ENCODE data around the gene SLC39A11.
"Not testable (repeated sequence)": the region's sequence is repeated elsewhere in the genome, so short reads cannot be mapped to it uniquely, and the experiment has no call there.

The SLC39A11 gene

DNA sequence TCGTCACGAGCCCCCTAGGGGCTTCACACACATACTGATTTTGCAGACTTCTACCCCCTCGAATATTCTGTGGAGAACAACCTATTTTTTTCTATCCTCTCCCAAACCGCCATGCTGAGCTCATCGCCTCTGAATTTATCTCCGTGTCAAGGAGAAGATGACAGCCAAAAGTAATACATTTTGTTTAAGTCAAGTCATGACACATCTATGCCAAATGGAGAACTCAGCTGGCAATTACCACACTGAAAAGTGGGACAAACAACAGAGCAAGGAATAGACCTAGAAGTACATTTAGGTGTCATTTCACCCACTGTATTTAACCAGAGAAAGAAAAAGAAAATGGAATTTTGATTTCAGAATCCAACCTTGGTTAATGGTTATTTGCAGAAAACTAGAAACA is 260.2 kb downstream of the SLC39A11 start:
- no peak for DNase-seq (ENCODE audit: low spot score)

DNA sequence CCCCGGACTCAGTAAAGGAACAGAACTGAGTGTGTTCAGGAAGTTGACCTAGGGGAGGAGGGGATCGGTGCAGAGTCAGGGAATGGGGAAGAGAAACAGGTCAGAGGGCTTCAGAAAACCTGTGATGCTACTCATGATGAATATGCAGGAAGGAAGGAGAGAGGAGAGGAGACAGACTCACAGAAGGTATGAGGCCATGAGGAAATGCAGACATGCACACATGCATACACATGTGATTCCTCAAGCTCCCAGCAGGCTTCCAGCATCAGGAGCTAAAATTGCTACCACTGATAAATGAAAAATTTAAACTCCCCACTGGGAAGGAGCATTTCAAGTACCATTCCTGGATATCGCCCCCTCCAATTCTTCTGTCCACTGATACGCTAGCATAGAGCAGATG is 262.6 kb downstream of the SLC39A11 start:
- DNase-seq (ENCODE audit: low spot score), result no peak

DNA sequence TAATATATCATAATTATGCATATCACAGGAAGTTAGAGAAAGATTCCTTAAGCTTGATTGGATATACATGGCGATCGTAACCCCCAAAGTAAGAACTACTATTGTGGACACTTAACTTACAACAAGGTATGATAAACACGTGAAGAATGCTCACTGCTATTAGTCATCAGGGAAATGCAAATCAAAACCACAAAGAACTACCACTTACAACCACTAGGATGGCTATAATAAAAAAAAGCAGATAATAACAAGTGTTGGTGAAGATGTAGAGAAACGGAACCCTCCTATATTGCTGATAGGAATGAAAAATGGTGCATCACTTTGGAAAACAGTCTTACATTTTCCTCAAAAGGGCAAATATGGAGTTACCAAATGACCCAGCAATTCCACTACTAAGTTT is 265.9 kb downstream of the SLC39A11 start:
- no peak for DNase-seq (ENCODE audit: low spot score)

GRCh38 chr17:72826059-72826458 is 266.4 kb downstream of the SLC39A11 start:
- DNase-seq (ENCODE audit: low spot score), result not testable (repeated sequence)

DNA sequence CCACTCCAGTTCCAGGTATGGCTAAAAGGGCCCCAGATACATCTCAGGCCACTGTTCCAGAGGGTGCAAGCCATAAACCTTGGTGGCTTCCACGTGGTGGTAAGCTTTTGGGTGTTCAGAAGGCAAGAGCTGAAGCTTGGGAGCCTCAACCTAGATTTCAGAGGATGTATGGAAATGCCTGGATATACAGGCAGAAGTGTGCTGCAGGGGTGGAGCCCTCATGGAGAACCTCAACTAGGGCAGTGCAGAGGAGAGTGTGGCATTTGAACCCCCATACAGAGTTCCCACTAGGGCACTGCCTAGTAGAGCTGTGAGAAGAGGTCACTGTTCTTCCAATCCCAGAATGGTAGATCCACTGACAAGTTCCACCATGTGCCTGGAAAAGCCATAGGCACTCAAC is 267.3 kb downstream of the SLC39A11 start:
- no peak for DNase-seq (ENCODE audit: low spot score)

GRCh38 chr17:72824267-72824666 is 268.2 kb downstream of the SLC39A11 start:
- DNase-seq (ENCODE audit: low spot score), result not testable (repeated sequence)

GRCh38 chr17:72822358-72823023 is 270.0 kb downstream of the SLC39A11 start:
- DNase-seq (ENCODE audit: low spot score), result no peak

GRCh38 chr17:72816406-72816805 is 276.1 kb downstream of the SLC39A11 start:
- no peak for DNase-seq (ENCODE audit: low spot score)

- DNase-seq (ENCODE audit: low spot score), result no peak
These were observed 279.0 kb downstream of the SLC39A11 start for GRCh38 chr17:72813481-72813880.

DNA sequence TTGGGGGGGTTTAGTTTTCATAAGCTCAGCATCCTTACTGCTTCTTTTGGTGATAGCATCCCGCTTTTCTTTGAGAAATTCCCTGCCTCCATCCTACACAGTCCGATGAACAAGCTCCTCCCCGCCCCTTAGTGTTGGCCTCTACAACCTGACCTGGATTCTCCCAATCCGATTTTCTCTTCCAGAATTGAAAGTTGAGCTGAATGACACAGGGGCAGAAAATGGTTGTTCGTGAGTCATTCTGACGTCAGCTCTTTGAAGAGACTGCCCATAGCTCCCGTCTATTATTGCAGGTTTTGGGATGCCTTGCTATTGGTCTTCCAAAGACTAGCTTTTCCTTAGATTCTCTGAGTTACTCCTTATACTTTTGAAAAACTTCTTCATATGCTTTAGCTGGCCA is 279.7 kb downstream of the SLC39A11 start:
- no peak for DNase-seq (ENCODE audit: low spot score)

DNA sequence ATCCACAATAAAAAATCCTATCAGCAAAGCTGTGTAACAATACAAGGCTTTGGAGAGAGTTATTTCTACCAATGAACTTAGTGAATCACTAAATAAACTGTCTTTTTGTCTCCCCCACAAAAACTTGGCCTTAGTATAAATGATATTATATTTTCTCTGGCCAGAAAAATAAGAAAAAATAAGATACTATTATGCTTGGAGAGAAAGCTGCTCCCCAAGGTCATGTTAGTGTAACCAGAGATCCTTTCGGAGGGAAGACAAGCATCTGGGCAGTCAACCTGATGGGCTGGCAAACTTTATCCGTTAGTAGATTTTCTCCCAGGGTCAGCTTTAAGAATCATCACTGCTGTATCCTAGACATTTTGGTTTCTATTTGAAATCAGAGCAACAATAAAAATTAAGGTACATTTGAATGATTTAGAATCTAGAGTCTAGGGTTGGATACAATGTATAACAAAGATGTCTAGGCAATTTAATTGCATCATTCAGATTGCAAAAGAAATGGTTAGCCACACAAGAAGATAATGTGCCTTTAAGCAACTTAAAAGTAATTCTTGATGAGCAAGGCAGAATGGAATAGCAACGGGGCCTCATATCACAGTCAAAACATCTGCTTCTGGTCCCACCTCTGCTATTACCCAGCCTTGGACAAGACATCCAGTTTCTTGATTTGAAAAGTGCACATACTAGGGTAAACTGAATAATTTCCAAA is 280.4 kb downstream of the SLC39A11 start:
- DNase-seq (ENCODE audit: low spot score), result no peak

GRCh38 chr17:72810991-72811508 is 281.4 kb downstream of the SLC39A11 start:
- no peak for DNase-seq (ENCODE audit: low spot score)

- no peak for DNase-seq (ENCODE audit: low spot score)
These were observed 286.5 kb downstream of the SLC39A11 start for GRCh38 chr17:72806011-72806410.

- no peak for DNase-seq (ENCODE audit: low spot score)
These were observed 287.4 kb downstream of the SLC39A11 start for GRCh38 chr17:72804949-72805707.

DNA sequence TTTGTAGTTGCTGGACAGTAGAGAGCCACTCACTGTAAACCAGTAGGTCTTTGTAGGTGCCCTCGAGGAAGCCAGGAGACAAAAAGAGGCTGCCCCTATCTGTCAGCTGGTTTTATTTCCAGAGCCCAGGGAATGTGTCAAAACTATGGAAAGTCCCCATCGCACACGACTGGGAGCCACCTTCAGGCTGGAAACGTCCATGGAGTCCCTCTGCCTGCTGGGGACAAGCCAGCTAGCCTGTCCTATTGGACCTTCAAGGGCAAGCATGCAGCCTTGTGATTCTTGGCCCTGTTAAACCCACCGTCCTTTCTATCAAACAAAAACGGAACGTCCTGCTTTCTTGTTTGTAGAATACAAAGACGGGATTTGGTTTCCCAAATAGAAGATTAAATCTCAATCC is 289.8 kb downstream of the SLC39A11 start:
- no peak for DNase-seq (ENCODE audit: low spot score)

GRCh38 chr17:72797142-72797541 is 295.3 kb downstream of the SLC39A11 start:
- DNase-seq (ENCODE audit: low spot score), result no peak

GRCh38 chr17:72795941-72796340 is 296.5 kb downstream of the SLC39A11 start:
- no peak for DNase-seq (ENCODE audit: low spot score)

GRCh38 chr17:72794152-72794551 is 298.3 kb downstream of the SLC39A11 start:
- no peak for DNase-seq (ENCODE audit: low spot score)

- no peak for DNase-seq (ENCODE audit: low spot score)
These were observed 299.7 kb downstream of the SLC39A11 start for GRCh38 chr17:72792771-72793170.

DNA sequence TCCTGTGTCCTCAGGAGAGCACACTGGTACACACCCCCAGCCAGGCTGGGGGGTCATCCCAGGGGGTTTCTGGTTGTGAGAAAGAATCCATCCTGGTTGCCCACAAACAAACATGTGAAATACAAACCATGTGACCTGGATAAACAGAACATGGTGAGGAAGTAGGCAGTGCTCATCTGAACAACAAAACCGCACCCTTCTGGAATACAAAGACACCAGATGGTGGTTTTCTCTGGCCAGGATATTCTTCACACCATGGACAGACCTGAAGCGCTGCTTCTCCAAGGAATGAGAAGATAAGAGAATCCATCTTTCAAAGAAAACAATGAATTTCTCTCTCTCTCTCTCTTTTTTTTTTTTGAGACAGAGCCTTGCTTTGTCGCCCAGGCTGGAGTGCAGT is 302.3 kb downstream of the SLC39A11 start:
- no peak for DNase-seq (ENCODE audit: low spot score)

- no peak for DNase-seq (ENCODE audit: low spot score)
These were observed 302.8 kb downstream of the SLC39A11 start for GRCh38 chr17:72789711-72790110.

DNA sequence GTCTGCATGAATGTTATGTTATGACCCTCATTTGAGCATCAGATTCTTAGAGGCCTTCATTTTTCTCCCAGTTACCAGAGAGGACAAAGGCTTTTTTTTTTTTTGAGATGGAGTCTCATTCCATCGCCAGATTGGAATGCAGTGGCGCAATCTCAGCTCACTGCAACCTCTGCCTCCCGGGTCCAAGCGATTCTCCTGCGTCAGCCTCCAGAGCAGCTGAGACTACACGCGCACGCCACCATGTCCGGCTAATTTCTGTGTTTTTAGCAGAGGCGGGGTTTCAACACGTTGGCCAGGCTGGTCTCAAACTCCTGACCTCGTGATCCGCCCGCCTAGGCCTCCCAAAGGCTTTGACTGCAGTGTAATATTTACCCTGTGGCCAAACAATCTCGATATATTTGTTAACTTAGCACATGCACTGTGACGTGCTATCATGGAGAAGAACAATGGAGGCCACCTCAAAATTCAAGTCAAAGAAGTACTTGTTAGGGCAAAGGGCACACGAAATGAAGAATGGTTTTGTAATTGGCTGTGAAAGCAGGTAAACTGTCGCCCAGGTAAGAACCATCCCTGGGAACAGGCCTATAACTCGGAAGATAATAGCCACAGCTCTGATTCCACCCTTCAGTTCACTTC is 303.4 kb downstream of the SLC39A11 start:
- DNase-seq (ENCODE audit: low spot score), result no peak
